Keratinocyte (primary cell): ENCODE data around the gene TMEM115. TPM values are rescaled to one million over a fixed set of nuclear protein-coding genes. Genes with fewer than 3 reads are reported as not detected.
A peak's percentile ranks its signal among the peaks of the same experiment; 100 is the strongest.

Source experiments
- DNase-seq: peaks from one replicate; pipeline ENCODE4 v3.0.0-alpha.2; 2011; ENCODE audit warnings: low read depth, missing footprints, low spot score
- FAIRE-seq: peaks from 2 replicates; lab custom pipeline; 2011; peaks lifted over from hg19 to GRCh38; lab: Jason Lieb, UNC
- H2AFZ ChIP-seq: 2 replicates; pipeline ENCODE4 v1.6.0; 2012; ENCODE audit warnings: low read length, control low read depth, inconsistent platforms; ENCODE audit not compliant: control insufficient read depth
- H3K27ac ChIP-seq: 2 replicates; pipeline ENCODE4 v1.5.1; 2011; ENCODE audit warnings: low read length; ENCODE audit not compliant: control insufficient read depth, insufficient read depth
- H3K27me3 ChIP-seq: 3 replicates; pipeline ENCODE4 v1.6.0; 2011; ENCODE audit warnings: low read length; ENCODE audit not compliant: control insufficient read depth, insufficient read depth; ENCODE audit errors: extremely low read depth
- H3K36me3 ChIP-seq, 2 experiments: 2 replicates in 1 of 2; 3 replicates in 1 of 2; pipeline ENCODE4 v1.5.1; 2011; ENCODE audit warnings: low read length in 2 of 2, mild to moderate bottlenecking in 1 of 2; ENCODE audit not compliant: control insufficient read depth in 2 of 2, insufficient read depth in 2 of 2; ENCODE audit errors: extremely low read depth in 1 of 2
- H3K4me1 ChIP-seq: 3 replicates; pipeline ENCODE4 v1.5.1; 2011; ENCODE audit warnings: low read length; ENCODE audit not compliant: control insufficient read depth, insufficient read depth; ENCODE audit errors: extremely low read depth
- H3K4me2 ChIP-seq: 3 replicates; pipeline ENCODE4 v1.6.0; 2011; ENCODE audit warnings: low read depth, low read length; ENCODE audit not compliant: control insufficient read depth, insufficient read depth; ENCODE audit errors: extremely low read depth
- H3K4me3 ChIP-seq, 3 experiments: fragments of 200-600 bp in 1 of 3; sonication (generic) in 1 of 3; 2 replicates in 2 of 3; 3 replicates in 1 of 3; pipeline ENCODE4 v1.5.1; 2011 to 2016; ENCODE audit warnings: low read length in 3 of 3, mild to moderate bottlenecking in 3 of 3, control low read depth in 2 of 3, inconsistent platforms in 1 of 3, low read depth in 1 of 3, mixed read lengths in 1 of 3, mixed run types in 1 of 3, moderate library complexity in 1 of 3; ENCODE audit not compliant: control insufficient read depth in 2 of 3, insufficient read depth in 2 of 3; ENCODE audit errors: extremely low read depth in 1 of 3
- H3K79me2 ChIP-seq: 2 replicates; pipeline ENCODE4 v1.6.0; 2012; ENCODE audit warnings: low read length; ENCODE audit not compliant: control insufficient read depth, insufficient read depth
- H3K9ac ChIP-seq: 3 replicates; pipeline ENCODE4 v1.6.0; 2011; ENCODE audit warnings: low read length; ENCODE audit not compliant: control insufficient read depth, insufficient read depth; ENCODE audit errors: extremely low read depth
- H3K9me1 ChIP-seq: 3 replicates; pipeline ENCODE4 v1.6.0; 2011; ENCODE audit warnings: low read length; ENCODE audit not compliant: control insufficient read depth, insufficient read depth; ENCODE audit errors: extremely low read depth
- H3K9me3 ChIP-seq: 2 replicates; pipeline ENCODE4 v1.5.1; 2012; ENCODE audit warnings: low read depth, low read length; ENCODE audit not compliant: control insufficient read depth
- H4K20me1 ChIP-seq: 3 replicates; pipeline ENCODE4 v1.6.0; 2011; ENCODE audit warnings: low read length; ENCODE audit not compliant: control insufficient read depth, insufficient read depth; ENCODE audit errors: extremely low read depth
- EZH2 ChIP-seq: IDR thresholded peaks from one replicate; pipeline ENCODE4 v1.6.1; 2012; ENCODE audit warnings: inconsistent platforms, mild to moderate bottlenecking, low read length, moderate library complexity
- dilution Hi-C: fragments of 300-500 bp; cut with MboI; formaldehyde crosslinking; loops from one replicate; pipeline ENCODE4 v1.7.0; 2020; ENCODE audit warnings: low sequenced_read_pairs; ENCODE audit not compliant: extremely low pct_ligation_motif_present
- polyA plus RNA-seq, 5 experiments: library from polyadenylated mRNA; depleted of rRNA in 3 of 5; stranded (reverse) in 3 of 5; stranded (forward) in 1 of 5; unstranded in 1 of 5; fragments of >200 nt; gene quantifications; 1 replicate in 1 of 5; 2 replicates in 3 of 5; 3 replicates in 1 of 5; pipeline versions ENCODE4 v1.2.1 to v1.2.3, GENCODE V29; 2011 to 2012; ENCODE audit warnings: missing spikeins in 2 of 5, low read depth in 1 of 5, low replicate concordance in 1 of 5
- TF ChIP-seq, protein P1 (sequence below), 3 experiments: IDR thresholded peaks in 1 of 3; conservative IDR thresholded peaks in 1 of 3; optimal IDR thresholded peaks in 1 of 3; 2 replicates in 2 of 3; 3 replicates in 1 of 3; pipeline versions ENCODE3 to v1.5.1; 2011; ENCODE audit warnings: low read length in 3 of 3, mild to moderate bottlenecking in 3 of 3, moderate library complexity in 2 of 3, control low read depth in 1 of 3, inconsistent platforms in 1 of 3; ENCODE audit not compliant: insufficient read depth in 2 of 3; ENCODE audit errors: extremely low read depth in 1 of 3

The TMEM115 gene
- polyA plus RNA-seq, 1 donor (not counting 4 experiments of a cell fraction or from before 2014, with no cell fraction given): 22.4 TPM

- no peak overlapping the region for H3K4me2 ChIP-seq
- no peak for FAIRE-seq
- no peak for DNase-seq
- peaks cover 6% of the 10 kb centered on the region for H4K20me1 ChIP-seq
- no peak overlapping the region for H2AFZ ChIP-seq
- no peaks in the 10 kb centered on the region for H3K9me3 ChIP-seq
- H3K36me3 ChIP-seq: no peaks in the 10 kb centered on the region
- H3K27me3 ChIP-seq: peaks cover 35% of the 10 kb centered on the region
- H3K9me1 ChIP-seq: no peaks in the 10 kb centered on the region
- H3K9ac ChIP-seq: no peak overlapping the region
- no peaks in the 10 kb centered on the region for H3K79me2 ChIP-seq
- no peak overlapping the region for H3K27ac ChIP-seq
- no peak overlapping the region for H3K4me3 ChIP-seq
- TF ChIP-seq, protein P1, sequence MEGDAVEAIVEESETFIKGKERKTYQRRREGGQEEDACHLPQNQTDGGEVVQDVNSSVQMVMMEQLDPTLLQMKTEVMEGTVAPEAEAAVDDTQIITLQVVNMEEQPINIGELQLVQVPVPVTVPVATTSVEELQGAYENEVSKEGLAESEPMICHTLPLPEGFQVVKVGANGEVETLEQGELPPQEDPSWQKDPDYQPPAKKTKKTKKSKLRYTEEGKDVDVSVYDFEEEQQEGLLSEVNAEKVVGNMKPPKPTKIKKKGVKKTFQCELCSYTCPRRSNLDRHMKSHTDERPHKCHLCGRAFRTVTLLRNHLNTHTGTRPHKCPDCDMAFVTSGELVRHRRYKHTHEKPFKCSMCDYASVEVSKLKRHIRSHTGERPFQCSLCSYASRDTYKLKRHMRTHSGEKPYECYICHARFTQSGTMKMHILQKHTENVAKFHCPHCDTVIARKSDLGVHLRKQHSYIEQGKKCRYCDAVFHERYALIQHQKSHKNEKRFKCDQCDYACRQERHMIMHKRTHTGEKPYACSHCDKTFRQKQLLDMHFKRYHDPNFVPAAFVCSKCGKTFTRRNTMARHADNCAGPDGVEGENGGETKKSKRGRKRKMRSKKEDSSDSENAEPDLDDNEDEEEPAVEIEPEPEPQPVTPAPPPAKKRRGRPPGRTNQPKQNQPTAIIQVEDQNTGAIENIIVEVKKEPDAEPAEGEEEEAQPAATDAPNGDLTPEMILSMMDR (optimal IDR thresholded peaks at IDR 0.05 in 1 of 3, IDR thresholded peaks at IDR 0.05 in 1 of 3, conservative IDR thresholded peaks at IDR 0.05 in 1 of 3; ENCODE audit: extremely low read depth in 1 of 3, insufficient read depth in 2 of 3, low read length in 3 of 3): no peak
- no peak for TF ChIP-seq EZH2
- dilution Hi-C loops: no loop called here
- no peaks in the 10 kb centered on the region for H3K4me1 ChIP-seq
Measured at GRCh38 chr3:50401978-50402595, 42.8 kb upstream of the TMEM115 start.

GRCh38 chr3:50396502-50396901 is 37.2 kb upstream of the TMEM115 start:
- H3K9me3 ChIP-seq: no peaks in the 10 kb centered on the region
- no peak overlapping the region for H3K4me2 ChIP-seq
- H2AFZ ChIP-seq: no peak overlapping the region
- H4K20me1 ChIP-seq: peaks cover 19% of the 10 kb centered on the region
- no peak overlapping the region for H3K4me3 ChIP-seq
- no peak overlapping the region for H3K9ac ChIP-seq
- H3K79me2 ChIP-seq: no peaks in the 10 kb centered on the region
- no peaks in the 10 kb centered on the region for H3K36me3 ChIP-seq
- DNase-seq (peak; percentile 41), FAIRE-seq (peak; percentile 96)
- dilution Hi-C loops: no loop called here
- peaks cover 70% of the 10 kb centered on the region for H3K27me3 ChIP-seq
- no peak for TF ChIP-seq EZH2
- TF ChIP-seq, protein P1 (optimal IDR thresholded peaks at IDR 0.05 in 1 of 3, IDR thresholded peaks at IDR 0.05 in 1 of 3, conservative IDR thresholded peaks at IDR 0.05 in 1 of 3; ENCODE audit: extremely low read depth in 1 of 3, insufficient read depth in 2 of 3, low read length in 3 of 3): no peak
- H3K27ac ChIP-seq: no peak overlapping the region
- no peaks in the 10 kb centered on the region for H3K9me1 ChIP-seq
- H3K4me1 ChIP-seq: peaks cover 5% of the 10 kb centered on the region
